ENCODE data around the gene GOLGA8B.

GOLGA8B gene

GRCh38 chr15:34608517-34608916 lies 25.1 kb upstream of the GOLGA8B start:
- no peak for TF ChIP-seq CTCF (IDR thresholded peaks at IDR 0.05)
- Histone ChIP-seq H3K4me3 (no peak overlapping the region), H3K27ac (no peak overlapping the region)
- DNase-seq (ENCODE audit: low spot score), result no peak

- TF ChIP-seq CTCF (IDR thresholded peaks at IDR 0.05), result no peak
- DNase-seq (ENCODE audit: low spot score), result no peak
- H3K27ac ChIP-seq, result no peak overlapping the region
- H3K4me3 ChIP-seq, result no peak overlapping the region
These were observed 24.4 kb upstream of the GOLGA8B start for GRCh38 chr15:34607832-34608231.

- no peak for DNase-seq (ENCODE audit: low spot score)
- no peak overlapping the region for H3K27ac ChIP-seq
- H3K4me3 ChIP-seq, result no peak overlapping the region
- TF ChIP-seq CTCF (IDR thresholded peaks at IDR 0.05), result no peak
These were observed 23.1 kb upstream of the GOLGA8B start for GRCh38 chr15:34606545-34606944.

GRCh38 chr15:34606131-34606530 lies 22.7 kb upstream of the GOLGA8B start:
- Histone ChIP-seq H3K27ac (no peak overlapping the region), H3K4me3 (no peak overlapping the region)
- DNase-seq (ENCODE audit: low spot score), result no peak
- TF ChIP-seq CTCF (IDR thresholded peaks at IDR 0.05), result no peak

GRCh38 chr15:34603095-34603494 lies 19.6 kb upstream of the GOLGA8B start:
- no peak for DNase-seq (ENCODE audit: low spot score)
- H3K4me3 ChIP-seq, result no peak overlapping the region
- no peak for TF ChIP-seq CTCF (IDR thresholded peaks at IDR 0.05)
- no peak overlapping the region for H3K27ac ChIP-seq

GRCh38 chr15:34600923-34601322 lies 17.5 kb upstream of the GOLGA8B start:
- Histone ChIP-seq H3K4me3 (no peak overlapping the region), H3K27ac (no peak overlapping the region)
- no peak for TF ChIP-seq CTCF (IDR thresholded peaks at IDR 0.05)
- DNase-seq (ENCODE audit: low spot score), result no peak

GRCh38 chr15:34598799-34599585 lies 15.5 kb upstream of the GOLGA8B start:
- DNase-seq (ENCODE audit: low spot score), result no peak
- H3K27ac ChIP-seq, result no peak overlapping the region
- no peak for TF ChIP-seq CTCF (IDR thresholded peaks at IDR 0.05)
- H3K4me3 ChIP-seq, result no peak overlapping the region
